ENCODE measurements around the gene TRAF1.
A peak's percentile ranks its signal among the peaks of the same experiment; 100 is the strongest.

The TRAF1 gene

GRCh38 chr9:120937596-120937995, 11.0 kb upstream of the TRAF1 start:
- Histone ChIP-seq H3F3A (ENCODE audit: insufficient read depth) (peaks cover 43% of the 10 kb centered on the region), H3K4me3 (ENCODE audit: insufficient read depth, low read length, poor library complexity, severe bottlenecking) (no peak overlapping the region), H3K36me3 (ENCODE audit: low read length) (no peaks in the 10 kb centered on the region), H3K9ac (ENCODE audit: low read length) (0 out of 2 replicates have a peak overlapping the region, but pooled peaks have one; percentile 48), H3K27ac (ENCODE audit: low read depth, low read length) (no peak overlapping the region), H3K9me2 (replicated peaks; ENCODE audit: insufficient read depth, low read length) (no peaks in the 10 kb centered on the region), H3K79me2 (ENCODE audit: insufficient read depth, low read length) (no peaks in the 10 kb centered on the region), H3K4me2 (ENCODE audit: low read depth, low read length, poor library complexity, severe bottlenecking) (no peak overlapping the region), H4K20me1 (ENCODE audit: low read depth, low read length) (no peaks in the 10 kb centered on the region), H3K27me3 (ENCODE audit: low read length) (no peaks in the 10 kb centered on the region), H3K9me3 (ENCODE audit: insufficient read depth, low read length) (no peaks in the 10 kb centered on the region), H2AFZ (ENCODE audit: low read depth, low read length, severe bottlenecking) (no peak overlapping the region)
- TF ChIP-seq CTCF (IDR thresholded peaks at IDR 0.05; ENCODE audit: insufficient read depth, low read length, poor library complexity, severe bottlenecking) (no peak), EZH2phosphoT487 (conservative IDR thresholded peaks at IDR 0.05; ENCODE audit: low read length) (no peak)

- peak overlapping the region; percentile 93 for H3K27ac ChIP-seq (ENCODE audit: low read depth, low read length)
- no peaks in the 10 kb centered on the region for H3K9me2 ChIP-seq (replicated peaks; ENCODE audit: insufficient read depth, low read length)
- no peaks in the 10 kb centered on the region for H4K20me1 ChIP-seq (ENCODE audit: low read depth, low read length)
- H3K27me3 ChIP-seq (ENCODE audit: low read length) = no peaks in the 10 kb centered on the region
- no peak for TF ChIP-seq CTCF (IDR thresholded peaks at IDR 0.05; ENCODE audit: insufficient read depth, low read length, poor library complexity, severe bottlenecking)
- TF ChIP-seq EZH2phosphoT487 (conservative IDR thresholded peaks at IDR 0.05; ENCODE audit: low read length) = no peak
- H3K4me3 ChIP-seq (ENCODE audit: insufficient read depth, low read length, poor library complexity, severe bottlenecking) = no peak overlapping the region
- peak overlapping the region; percentile 48 for H3K9ac ChIP-seq (ENCODE audit: low read length)
- no peak overlapping the region for H2AFZ ChIP-seq (ENCODE audit: low read depth, low read length, severe bottlenecking)
- H3K36me3 ChIP-seq (ENCODE audit: low read length) = no peaks in the 10 kb centered on the region
- no peak overlapping the region for H3K4me2 ChIP-seq (ENCODE audit: low read depth, low read length, poor library complexity, severe bottlenecking)
- peaks cover 48% of the 10 kb centered on the region for H3F3A ChIP-seq (ENCODE audit: insufficient read depth)
- H3K79me2 ChIP-seq (ENCODE audit: insufficient read depth, low read length) = no peaks in the 10 kb centered on the region
- H3K9me3 ChIP-seq (ENCODE audit: insufficient read depth, low read length) = no peaks in the 10 kb centered on the region
These were observed 10.5 kb upstream of the TRAF1 start for GRCh38 chr9:120937127-120937526.

GRCh38 chr9:120936764-120937122, 10.1 kb upstream of the TRAF1 start:
- Histone ChIP-seq H3K4me3 (ENCODE audit: insufficient read depth, low read length, poor library complexity, severe bottlenecking) (no peak overlapping the region), H3K27me3 (ENCODE audit: low read length) (no peaks in the 10 kb centered on the region), H3K79me2 (ENCODE audit: insufficient read depth, low read length) (no peaks in the 10 kb centered on the region), H4K20me1 (ENCODE audit: low read depth, low read length) (no peaks in the 10 kb centered on the region), H3K9me2 (replicated peaks; ENCODE audit: insufficient read depth, low read length) (no peaks in the 10 kb centered on the region), H3K27ac (ENCODE audit: low read depth, low read length) (peak overlapping the region; percentile 93), H3K9ac (ENCODE audit: low read length) (peak overlapping the region; percentile 48), H3K4me2 (ENCODE audit: low read depth, low read length, poor library complexity, severe bottlenecking) (peak overlapping the region; percentile 56), H3F3A (ENCODE audit: insufficient read depth) (peaks cover 52% of the 10 kb centered on the region), H3K9me3 (ENCODE audit: insufficient read depth, low read length) (no peaks in the 10 kb centered on the region), H3K36me3 (ENCODE audit: low read length) (no peaks in the 10 kb centered on the region), H2AFZ (ENCODE audit: low read depth, low read length, severe bottlenecking) (no peak overlapping the region)
- no peak for TF ChIP-seq CTCF (IDR thresholded peaks at IDR 0.05; ENCODE audit: insufficient read depth, low read length, poor library complexity, severe bottlenecking)
- TF ChIP-seq EZH2phosphoT487 (conservative IDR thresholded peaks at IDR 0.05; ENCODE audit: low read length) = no peak

Data from SU-DHL-6 (cell line).